NOMO-1 treated with DMSO at 0.1 percent for 48 hours (cell line): ENCODE measurements around the gene KCNJ18.
"Not testable (repeated sequence)": the region's sequence is repeated elsewhere in the genome, so short reads cannot be mapped to it uniquely, and the experiment has no call there.

Experiments
- DNase-seq: peaks from one replicate; lab custom pipeline; 2025; ENCODE audit not compliant: unreplicated experiment; lab: John Stamatoyannopoulos, UW

KCNJ18 gene

DNA sequence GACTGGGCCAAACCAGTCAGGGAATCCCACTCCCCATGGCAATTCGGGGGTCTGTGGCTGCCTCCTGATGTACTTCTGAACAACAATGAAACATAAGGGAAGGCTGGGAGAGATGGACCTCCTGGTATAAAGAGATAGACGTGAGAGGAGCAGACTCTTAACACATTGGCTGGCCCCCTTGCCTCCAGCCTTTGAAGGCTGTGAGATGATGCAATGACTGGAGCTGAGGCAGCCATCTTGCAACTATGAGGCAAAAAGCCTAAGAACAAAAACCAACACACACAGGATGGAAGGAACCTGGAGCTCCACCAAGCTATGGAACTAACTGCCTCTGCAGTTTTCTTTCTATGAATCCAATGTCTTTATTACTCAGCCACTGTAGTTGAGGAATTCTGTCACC lies 58.8 kb downstream of the KCNJ18 start:
- DNase-seq: not testable (repeated sequence)
